NCI-H2107 (cell line): Measurements from ENCODE around the gene ANO8.
"Not testable (repeated sequence)": the region's sequence is repeated elsewhere in the genome, so short reads cannot be mapped to it uniquely, and the experiment has no call there.

Experiments used
- DNase-seq: peaks from one replicate; lab custom pipeline; 2025; lab: John Stamatoyannopoulos, UW

ANO8 gene

GRCh38 chr19:17292301-17293074 lies 42.2 kb downstream of the ANO8 start:
- DNase-seq = no peak

DNA sequence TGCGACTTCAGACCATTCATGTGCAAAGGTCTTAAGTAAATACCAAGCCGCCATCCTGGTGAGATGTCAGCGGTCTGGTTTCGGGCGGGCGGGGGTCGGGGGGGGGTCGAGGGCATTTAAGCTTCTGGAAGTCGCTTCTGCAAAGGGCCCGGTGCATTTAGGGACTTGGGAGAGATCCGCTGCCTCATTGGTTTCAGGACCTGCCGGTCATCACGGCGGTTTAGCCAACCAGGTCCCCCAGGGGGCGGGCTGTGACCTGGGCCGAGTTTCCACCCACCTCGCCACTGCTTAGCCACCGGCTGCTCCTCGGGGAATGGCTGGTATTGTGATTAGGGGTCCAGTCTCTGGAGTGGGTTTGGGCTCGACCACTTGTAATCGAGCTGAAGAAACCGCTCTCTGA lies 45.2 kb downstream of the ANO8 start:
- no peak for DNase-seq

DNA sequence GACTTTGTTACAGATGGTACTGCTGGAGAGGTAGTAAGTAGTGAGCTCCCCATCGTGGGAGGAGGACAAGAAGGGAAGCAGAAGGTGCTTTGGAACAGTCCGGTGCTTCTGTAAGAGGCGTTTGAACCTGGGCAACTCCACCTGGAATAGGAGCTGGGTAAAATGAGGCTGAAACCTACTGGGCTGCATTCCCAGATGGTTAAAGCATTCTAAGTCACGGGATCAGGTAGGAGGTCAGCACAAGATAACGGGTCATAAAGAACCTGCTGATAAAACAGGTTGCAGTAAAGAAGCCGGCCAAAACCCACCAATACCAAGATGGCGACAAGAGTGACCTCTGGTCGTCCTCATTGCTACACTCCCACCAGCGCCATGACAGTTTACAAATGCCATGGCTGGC lies 47.9 kb downstream of the ANO8 start:
- no peak for DNase-seq

DNA sequence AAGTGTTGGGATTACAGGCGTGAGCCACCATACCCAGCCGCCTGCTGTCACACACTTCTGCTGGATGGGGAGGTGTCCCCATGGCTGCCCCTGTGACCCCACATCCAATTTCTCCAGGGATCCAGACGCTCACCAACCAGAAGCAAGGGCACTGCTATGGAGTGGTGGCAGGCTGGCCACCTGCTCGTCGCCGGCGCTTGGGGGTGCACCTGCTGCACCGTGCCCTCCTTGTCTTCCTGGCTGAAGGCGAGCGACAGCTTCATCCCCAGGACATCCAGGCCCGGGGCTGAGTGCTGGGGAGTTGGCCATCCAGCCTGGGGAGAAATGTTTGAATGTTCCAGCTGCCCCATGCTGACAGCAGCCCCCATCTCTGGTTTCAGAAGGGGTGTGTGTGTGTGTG lies 48.4 kb downstream of the ANO8 start:
- no peak for DNase-seq

DNA sequence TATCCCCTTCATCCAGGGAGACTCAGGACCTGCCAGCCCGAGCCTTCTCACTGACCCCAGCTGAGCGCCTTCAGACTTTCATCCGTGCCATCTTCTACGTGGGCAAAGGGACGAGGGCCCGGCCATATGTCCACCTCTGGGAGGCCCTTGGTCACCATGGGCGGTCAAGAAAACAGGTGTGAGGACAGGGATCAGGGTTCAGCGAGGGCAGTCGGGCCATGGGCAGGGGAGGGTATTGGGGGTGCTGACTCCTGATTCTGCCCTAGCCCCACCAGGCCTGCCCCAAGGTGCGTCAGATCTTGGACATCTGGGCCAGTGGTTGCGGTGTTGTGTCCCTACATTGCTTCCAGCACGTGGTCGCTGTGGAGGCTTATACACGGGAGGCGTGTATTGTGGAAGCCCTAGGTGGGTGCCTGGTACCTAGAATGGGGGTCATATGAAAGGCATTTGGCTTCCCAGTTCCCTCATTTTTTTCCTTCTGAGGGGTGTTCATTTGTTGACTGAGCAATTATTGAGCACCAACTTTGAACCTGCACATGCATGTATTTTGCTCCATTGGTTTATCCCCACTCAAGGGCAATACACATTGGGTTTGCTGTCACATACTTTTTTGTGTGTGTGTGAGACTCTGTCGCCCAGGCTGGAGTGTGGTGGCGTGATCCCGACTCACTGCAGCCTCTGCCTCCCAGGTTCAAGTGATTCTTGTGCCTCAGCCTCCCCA lies 49.1 kb downstream of the ANO8 start:
- no peak for DNase-seq

DNA sequence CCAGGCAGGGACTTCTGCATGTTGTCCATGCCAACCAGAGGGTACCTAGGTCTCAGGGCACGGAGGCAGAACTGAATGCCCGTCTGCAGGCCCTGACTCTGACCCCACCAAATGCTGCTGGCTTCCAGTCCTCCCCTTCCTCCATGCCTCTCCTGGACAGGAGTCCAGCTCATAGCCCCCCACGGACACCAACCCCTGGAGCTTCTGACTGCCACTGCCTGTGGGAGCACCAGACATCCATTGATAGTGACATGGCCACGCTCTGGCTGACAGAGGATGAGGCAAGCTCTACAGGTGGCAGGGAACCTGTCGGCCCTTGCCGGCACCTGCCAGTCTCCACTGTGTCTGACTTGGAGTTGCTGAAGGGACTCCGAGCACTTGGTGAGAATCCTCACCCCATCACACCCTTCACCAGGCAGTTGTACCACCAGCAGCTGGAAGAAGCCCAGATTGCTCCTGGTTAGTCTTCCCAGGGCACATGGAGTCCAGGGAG lies 51.1 kb downstream of the ANO8 start:
- no peak for DNase-seq

- peak; percentile 86 for DNase-seq
Observed at GRCh38 chr19:17282488-17283125, 52.0 kb downstream of the ANO8 start.

DNA sequence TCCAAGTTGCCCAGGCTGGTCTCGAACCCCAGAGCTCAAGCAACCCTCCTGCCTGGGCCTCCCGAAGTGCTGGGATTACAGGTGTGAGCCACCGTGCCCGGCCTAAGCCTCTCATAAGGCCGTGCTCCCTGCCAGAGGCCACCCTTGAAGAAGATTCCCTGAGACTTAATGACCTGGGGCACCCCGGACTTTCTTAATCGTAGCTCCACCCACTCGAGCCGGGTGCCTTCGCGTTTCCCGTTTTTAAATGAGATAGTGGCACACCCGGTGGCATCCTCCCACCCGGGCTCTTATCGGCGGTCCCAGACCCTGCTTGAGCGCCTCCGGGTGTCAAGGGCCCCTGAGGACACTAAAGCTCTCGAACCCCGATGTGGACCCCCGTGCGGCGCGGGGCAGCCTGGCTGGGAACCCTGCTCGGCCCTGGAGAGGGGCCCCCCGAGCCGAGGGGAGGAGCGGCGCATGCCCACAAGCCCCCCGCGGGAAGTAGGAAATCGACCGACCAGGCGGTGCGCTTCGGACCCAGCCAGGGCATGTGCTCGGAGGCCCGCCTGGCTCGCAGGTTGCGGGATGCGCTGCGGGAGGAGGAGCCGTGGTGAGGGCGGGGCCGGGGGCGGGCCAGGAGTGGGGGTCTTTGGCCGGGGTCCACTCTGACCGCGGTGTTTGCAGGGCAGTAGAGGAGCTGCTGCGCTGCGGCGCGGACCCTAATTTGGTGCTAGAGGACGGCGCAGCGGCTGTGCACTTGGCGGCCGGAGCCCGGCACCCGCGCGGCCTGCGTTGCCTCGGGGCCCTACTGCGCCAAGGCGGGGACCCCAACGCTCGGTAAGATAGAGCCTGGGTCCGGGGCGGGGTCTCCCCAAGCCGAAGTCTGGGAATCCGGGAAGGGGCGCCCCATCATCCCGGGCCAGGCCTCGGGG lies 53.0 kb downstream of the ANO8 start, which contains the start of gene ANKLE1:
Gene ANKLE1 (plus strand): TSS at position 511 of the 914 bp plus-strand sequence. CDS start 20 bp downstream, at position 531.
- DNase-seq = no peak

GRCh38 chr19:17279436-17279835 lies 55.2 kb downstream of the ANO8 start:
- no peak for DNase-seq

DNA sequence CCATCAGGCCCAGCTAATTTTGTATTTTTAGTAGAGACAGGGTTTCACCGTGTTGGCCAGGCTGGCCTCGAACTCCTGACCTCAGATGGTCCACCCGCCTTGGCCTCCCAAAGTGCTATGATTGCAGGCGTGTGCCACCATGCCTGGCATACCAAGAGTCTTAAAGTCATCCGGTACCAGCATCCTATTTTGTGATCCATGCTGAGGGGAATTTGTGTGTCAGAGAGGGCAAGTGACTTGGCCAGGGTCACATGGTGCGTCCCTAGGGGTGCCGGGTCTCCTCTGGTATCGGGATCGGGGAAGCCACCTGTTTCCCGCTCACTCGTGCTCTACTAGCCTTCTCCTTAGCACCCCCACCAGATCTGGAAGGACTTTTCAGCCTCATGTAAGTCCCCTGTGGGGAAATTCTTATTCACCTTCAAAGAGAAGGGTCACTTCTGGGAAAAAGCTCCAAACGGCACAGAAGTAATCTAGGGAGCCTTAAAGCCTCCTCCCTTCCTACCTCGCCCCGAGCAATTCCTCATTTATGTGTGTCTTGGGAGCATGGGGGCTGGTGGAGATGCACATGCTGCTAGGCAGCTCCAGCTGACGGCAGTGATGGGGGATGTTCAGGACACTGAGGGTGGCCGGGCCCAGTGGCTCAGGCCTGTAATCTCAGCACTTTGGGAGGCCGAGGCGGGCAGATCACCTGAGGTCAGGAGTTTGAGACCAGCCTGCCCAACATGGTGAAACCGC lies 59.0 kb downstream of the ANO8 start:
- no peak for DNase-seq

- DNase-seq = not testable (repeated sequence)
Observed at GRCh38 chr19:17274892-17275291, 59.8 kb downstream of the ANO8 start.
